H1 (cell line): ENCODE data around the gene GLS. TPM values are rescaled to one million over a fixed set of nuclear protein-coding genes. Genes with fewer than 3 reads are reported as not detected.

Experiments
- CTCF ChIA-PET: fragments of 300-600 bp; sonication (Branson Sonifier 250); formaldehyde crosslinking; loops from one replicate; lab custom pipeline; 2021; ENCODE audit not compliant: partially characterized antibody; lab: Charles Lee
- POLR2A ChIA-PET: fragments of 300-600 bp; sonication (Branson Sonifier 250); formaldehyde crosslinking; loops from one replicate; lab custom pipeline; 2021; ENCODE audit warnings: inconsistent platforms; ENCODE audit not compliant: partially characterized antibody; lab: Charles Lee
- DNase-seq, 2 experiments: peaks; one replicate each; pipeline versions ENCODE4 v3.0.0 to v3.0.0-alpha.2; 2010 to 2022; ENCODE audit warnings: low spot score in 2 of 2, low read depth in 1 of 2, mixed read lengths in 1 of 2
- FAIRE-seq: peaks from 2 replicates; lab custom pipeline; 2011; peaks lifted over from hg19 to GRCh38; lab: Jason Lieb, UNC
- H2AFZ ChIP-seq: 2 replicates; pipeline ENCODE4 v1.8.1; 2012; ENCODE audit warnings: low read length, inconsistent platforms
- H2AK5ac ChIP-seq: 2 replicates; pipeline ENCODE4 v1.6.1; 2013; ENCODE audit warnings: low read depth, low read length
- H2BK120ac ChIP-seq: replicated peaks from 2 replicates; pipeline ENCODE3; 2013; ENCODE audit warnings: low read depth, low read length, inconsistent platforms
- H2BK12ac ChIP-seq: 2 replicates; pipeline ENCODE4 v1.6.1; 2013; ENCODE audit warnings: low read depth, low read length
- H2BK15ac ChIP-seq: 2 replicates; pipeline ENCODE4 v1.6.1; 2013; ENCODE audit warnings: low read length
- H2BK20ac ChIP-seq: 2 replicates; pipeline ENCODE4 v1.6.1; 2013; ENCODE audit warnings: low read length
- H2BK5ac ChIP-seq: 2 replicates; pipeline ENCODE4 v1.6.1; 2013; ENCODE audit warnings: low read depth, low read length
- H3K14ac ChIP-seq: 2 replicates; pipeline ENCODE4 v1.6.1; 2013; ENCODE audit warnings: inconsistent platforms; ENCODE audit not compliant: insufficient read length
- H3K18ac ChIP-seq: 2 replicates; pipeline ENCODE4 v1.6.1; 2013; ENCODE audit warnings: low read length; ENCODE audit errors: extremely low read depth
- H3K23ac ChIP-seq: 2 replicates; pipeline ENCODE4 v1.6.1; 2013; ENCODE audit warnings: inconsistent platforms; ENCODE audit not compliant: insufficient read length
- H3K23me2 ChIP-seq: 2 replicates; pipeline ENCODE4 v1.6.1; 2013; ENCODE audit warnings: low read depth, low read length
- H3K27ac ChIP-seq: 2 replicates; pipeline ENCODE4 v1.6.1; 2011; ENCODE audit warnings: low read depth, low read length, inconsistent platforms
- H3K27me3 ChIP-seq, 4 experiments: replicated peaks in 1 of 4; 1 replicate in 1 of 4; 2 replicates in 3 of 4; pipeline versions ENCODE4 v1.6.1 to v1.8.1; 2011 to 2013; ENCODE audit warnings: low read length in 3 of 4, mild to moderate bottlenecking in 3 of 4, inconsistent platforms in 2 of 4, mixed read lengths in 2 of 4, moderate library complexity in 1 of 4; ENCODE audit not compliant: control insufficient read depth in 3 of 4, insufficient read depth in 3 of 4; ENCODE audit errors: extremely low read depth in 1 of 4
- H3K36me3 ChIP-seq, 4 experiments: 2 replicates each; pipeline versions ENCODE4 v1.6.1 to v1.8.1; 2011 to 2013; ENCODE audit warnings: mild to moderate bottlenecking in 4 of 4, low read length in 3 of 4, moderate library complexity in 2 of 4, control low read depth in 1 of 4, inconsistent platforms in 1 of 4; ENCODE audit not compliant: insufficient read depth in 4 of 4, control insufficient read depth in 2 of 4
- H3K4ac ChIP-seq: replicated peaks from 2 replicates; pipeline ENCODE3; 2013; ENCODE audit warnings: low read length, low read depth, mixed read lengths, inconsistent platforms; ENCODE audit not compliant: insufficient read length
- H3K4me1 ChIP-seq, 4 experiments: replicated peaks in 1 of 4; 1 replicate in 1 of 4; 2 replicates in 3 of 4; pipeline versions ENCODE4 v1.6.1 to v1.8.1; 2011 to 2013; ENCODE audit warnings: low read length in 3 of 4, inconsistent platforms in 2 of 4, mixed read lengths in 1 of 4; ENCODE audit not compliant: insufficient read depth in 4 of 4, control insufficient read depth in 3 of 4
- H3K4me2 ChIP-seq, 2 experiments: 2 replicates each; pipeline versions ENCODE4 v1.6.1 to v1.8.1; 2011 to 2013; ENCODE audit warnings: low read depth in 2 of 2, low read length in 2 of 2, control low read depth in 1 of 2, inconsistent platforms in 1 of 2, mild to moderate bottlenecking in 1 of 2; ENCODE audit not compliant: insufficient read depth in 1 of 2
- H3K4me3 ChIP-seq, 4 experiments: fragments of 200-600, 300-600 bp in 1 of 4; sonication (generic), shearing (Covaris generic), sonication (Bioruptor Twin) in 1 of 4; 2 replicates each; pipeline versions ENCODE4 v1.5.1 to v1.8.1; 2011 to 2016; ENCODE audit warnings: low read length in 4 of 4, low read depth in 3 of 4, control low read depth in 2 of 4, inconsistent platforms in 2 of 4, mild to moderate bottlenecking in 2 of 4, mixed read lengths in 1 of 4, moderate library complexity in 1 of 4; ENCODE audit not compliant: insufficient read depth in 2 of 4; ENCODE audit errors: extremely low read depth in 1 of 4
- H3K56ac ChIP-seq: replicated peaks from 2 replicates; pipeline ENCODE3; 2013; ENCODE audit warnings: low read depth, mild to moderate bottlenecking, mixed read lengths, low read length, inconsistent platforms; ENCODE audit not compliant: insufficient read length
- H3K79me1 ChIP-seq: 2 replicates; pipeline ENCODE4 v1.6.1; 2013; ENCODE audit warnings: low read depth, low read length, control low read depth
- H3K79me2 ChIP-seq, 2 experiments: 2 replicates each; pipeline versions ENCODE4 v1.6.1 to v1.8.1; 2012 to 2013; ENCODE audit warnings: low read length in 2 of 2, mild to moderate bottlenecking in 2 of 2, inconsistent platforms in 1 of 2; ENCODE audit not compliant: insufficient read depth in 2 of 2, control insufficient read depth in 1 of 2
- H3K9ac ChIP-seq, 4 experiments: replicated peaks in 1 of 4; 1 replicate in 1 of 4; 2 replicates in 3 of 4; pipeline versions ENCODE4 v1.6.1 to v1.8.1; 2011 to 2013; ENCODE audit warnings: low read depth in 3 of 4, low read length in 3 of 4, control low read depth in 2 of 4, mild to moderate bottlenecking in 2 of 4, moderate library complexity in 2 of 4, inconsistent platforms in 1 of 4; ENCODE audit errors: extremely low read depth in 1 of 4
- H3K9me3 ChIP-seq, 2 experiments: 2 replicates each; pipeline versions ENCODE4 v1.6.1 to v1.8.1; 2012 to 2013; ENCODE audit warnings: mild to moderate bottlenecking in 2 of 2, moderate library complexity in 2 of 2, control low read depth in 1 of 2, inconsistent platforms in 1 of 2, low read depth in 1 of 2, low read length in 1 of 2, mixed read lengths in 1 of 2; ENCODE audit not compliant: insufficient read depth in 2 of 2
- H4K20me1 ChIP-seq, 2 experiments: replicated peaks in 1 of 2; 2 replicates each; pipeline versions ENCODE3 to v1.8.1; 2011 to 2013; ENCODE audit warnings: inconsistent platforms in 2 of 2, low read length in 2 of 2, mild to moderate bottlenecking in 1 of 2; ENCODE audit not compliant: insufficient read depth in 2 of 2, control insufficient read depth in 1 of 2
- H4K5ac ChIP-seq: 2 replicates; pipeline ENCODE4 v1.6.1; 2013; ENCODE audit warnings: low read length, low read depth, mixed read lengths, inconsistent platforms; ENCODE audit not compliant: insufficient read length
- H4K8ac ChIP-seq: 2 replicates; pipeline ENCODE4 v1.8.0; 2013; ENCODE audit warnings: mild to moderate bottlenecking, moderate library complexity, low read length, inconsistent platforms; ENCODE audit not compliant: insufficient read depth; ENCODE audit errors: extremely low read depth
- H4K91ac ChIP-seq: replicated peaks from 2 replicates; pipeline ENCODE3; 2013; ENCODE audit warnings: low read length, mixed read lengths, inconsistent platforms; ENCODE audit not compliant: insufficient read length
- CEBPB ChIP-seq: IDR thresholded peaks from 2 replicates; pipeline ENCODE4 v1.6.1; 2012; ENCODE audit warnings: low read depth, low read length
- GABPA ChIP-seq: IDR thresholded peaks from 2 replicates; pipeline ENCODE4 v1.6.1; 2011; ENCODE audit warnings: mild to moderate bottlenecking, low read length, moderate library complexity, borderline replicate concordance; ENCODE audit not compliant: insufficient read depth
- GTF2F1 ChIP-seq: IDR thresholded peaks from 2 replicates; pipeline ENCODE4 v1.6.1; 2012; ENCODE audit warnings: low read depth, low read length, improper control_type of control experiment, borderline replicate concordance
- KDM5A ChIP-seq: fragments of 200-600 bp; IDR thresholded peaks from 2 replicates; pipeline ENCODE4 v1.7.1; 2012; ENCODE audit warnings: mild to moderate bottlenecking, low read length, inconsistent platforms, mixed read lengths
- MAFK ChIP-seq: IDR thresholded peaks from 2 replicates; pipeline ENCODE4 v1.6.1; 2012; ENCODE audit warnings: low read depth, mild to moderate bottlenecking, improper control_type of control experiment, low read length
- NRF1 ChIP-seq: IDR thresholded peaks from 2 replicates; pipeline ENCODE4 v1.6.1; 2011; ENCODE audit warnings: mild to moderate bottlenecking, low read depth, low read length, improper control_type of control experiment
- PHF8 ChIP-seq: fragments of 200-600 bp; sonication (generic); conservative IDR thresholded peaks from 2 replicates; pipeline ENCODE4 v1.7.1; 2012; ENCODE audit warnings: low read depth, mild to moderate bottlenecking, inconsistent platforms, low read length, moderate library complexity
- SAP30 ChIP-seq: fragments of 300-600 bp; sonication (generic); IDR thresholded peaks from 2 replicates; pipeline ENCODE4 v1.7.1; 2012; ENCODE audit warnings: low read length, moderate library complexity, mild to moderate bottlenecking, inconsistent platforms; ENCODE audit not compliant: insufficient read depth, insufficient replicate concordance
- YY1 ChIP-seq: IDR thresholded peaks from 2 replicates; pipeline ENCODE4 v1.6.1; 2011; ENCODE audit warnings: low read depth, mild to moderate bottlenecking, low read length
- WGBS, 2 experiments: shearing (Covaris generic) in 1 of 2; methylation state at CpG; one replicate each; pipeline versions ENCODE4 v1.1.6 to v1.1.7; 2013 to 2015; ENCODE audit warnings: low lambda C conversion rate in 2 of 2, mixed read lengths in 2 of 2, inconsistent platforms in 1 of 2, low coverage in 1 of 2, missing lambda C conversion rate in 1 of 2; ENCODE audit not compliant: insufficient replicate concordance in 2 of 2, insufficient coverage in 1 of 2, insufficient read length in 1 of 2; ENCODE audit errors: extremely low coverage in 1 of 2, missing lambda C conversion rate in 1 of 2; 5-methylcytosine and 5-hydroxymethylcytosine counted together
- polyA plus RNA-seq, 7 experiments: library from polyadenylated mRNA; depleted of rRNA in 3 of 7; stranded (reverse) in 5 of 7; unstranded in 2 of 7; fragments of >200 nt in 5 of 7; fragments of 200-250 nt in 2 of 7; gene quantifications; 1 replicate in 5 of 7; 2 replicates in 1 of 7; 4 replicates in 1 of 7; pipeline versions ENCODE4 v1.2.1 to v1.2.3, GENCODE V29; 2011 to 2013; ENCODE audit warnings: missing spikeins in 2 of 7, mixed read lengths in 2 of 7
- total RNA-seq: library from RNA; stranded (reverse); fragmentation: NEBNext Ultra II Directional; extraction: Animal tissue kit (Norgen Biotek cat#: 25700); gene quantifications from 2 replicates; pipeline ENCODE4 v1.2.1, GENCODE V29; 2021

Gene GLS
- total and polyA plus RNA-seq, 2 of the 8 experiments (the other 6 are each of a cell fraction or from before 2014, with no cell fraction given) = 15.7 to 89.8 TPM

DNA sequence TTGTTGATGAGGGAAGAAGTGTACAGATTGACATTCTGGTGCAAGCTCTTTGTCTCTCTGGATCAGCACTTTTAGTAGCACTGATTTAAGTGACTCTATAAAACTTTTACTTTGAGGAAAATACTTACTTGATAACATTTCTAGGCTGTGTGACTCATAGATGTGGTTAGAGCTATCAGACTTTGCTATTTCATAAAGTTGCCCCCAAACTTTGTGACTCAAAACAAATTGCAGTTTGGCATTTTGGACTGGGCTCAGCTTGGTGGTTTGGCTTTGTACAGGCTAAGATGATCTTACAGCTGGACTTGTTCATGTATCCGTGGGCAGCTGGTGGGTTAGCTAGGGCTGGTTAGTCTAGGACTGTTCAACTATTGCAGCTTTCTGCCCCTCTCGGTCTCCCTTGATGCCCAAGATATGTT, 42.1 kb upstream of the GLS start:
- Histone ChIP-seq H3K14ac (no peak overlapping the region), H3K79me1 (no peaks in the 10 kb centered on the region), H3K56ac (no peak overlapping the region), H4K20me1 (no peaks in the 10 kb centered on the region), H3K27ac (no peak overlapping the region), H2AK5ac (no peak overlapping the region), H3K9me3 (no peaks in the 10 kb centered on the region), H3K36me3 (no peaks in the 10 kb centered on the region), H3K18ac (no peak overlapping the region), H3K23me2 (no peaks in the 10 kb centered on the region), H3K9ac (no peak overlapping the region), H2BK5ac (no peak overlapping the region), H3K4ac (no peak overlapping the region), H2BK20ac (no peak overlapping the region), H2AFZ (no peak overlapping the region), H3K79me2 (no peaks in the 10 kb centered on the region), H4K8ac (no peak overlapping the region), H4K91ac (no peak overlapping the region), H4K5ac (no peak overlapping the region), H3K27me3 (no peaks in the 10 kb centered on the region), H2BK120ac (no peak overlapping the region), H2BK12ac (no peak overlapping the region), H3K23ac (no peak overlapping the region), H3K4me1 (no peaks in the 10 kb centered on the region), H3K4me3 (no peak overlapping the region), H2BK15ac (no peak overlapping the region), H3K4me2 (no peak overlapping the region)
- TF ChIP-seq GTF2F1 (no peak), NRF1 (no peak), GABPA (no peak), YY1 (no peak), KDM5A (no peak), PHF8 (no peak), CEBPB (no peak), MAFK (no peak), SAP30 (no peak)
- 95% methylated on average over 2 of the region's 2 CpGs; no CpG with 5 or more reads in 1 of the 2 experiments for WGBS, 2 experiments
- DNase-seq (no peak), FAIRE-seq (no peak)
- ChIA-PET POLR2A (interaction anchor here (1.8 kb wide), 1 partner anchor 9 kb away, joined by 3 read pairs; no protein-coding TSS in a partner anchor), CTCF (interaction anchor here (0.7 to 3.6 kb wide), 3 partner anchors 12 to 16 kb away, joined by 3 to 16 read pairs (median 3); no protein-coding TSS in a partner anchor)
